Stomach (tissue), 9 donors: ENCODE data around the gene TMEM80. TPM values are rescaled to one million over a fixed set of nuclear protein-coding genes. Genes with fewer than 3 reads are reported as not detected.

Experiments used
- DNase-seq, 2 donors: peaks; one replicate each; pipeline versions ENCODE4 v3.0.0 to v3.0.0-alpha.2; 2013 to 2019
- H3K27ac ChIP-seq, 5 donors: fragments of 200-600 bp in 4 of 5; sonication (generic) in 4 of 5; one replicate each; pipeline ENCODE4 v1.5.1; 2013 to 2019; ENCODE audit warnings: mild to moderate bottlenecking in 1 of 5, moderate library complexity in 1 of 5
- H3K27me3 ChIP-seq, 3 donors: fragments of 200-600 bp; sonication (generic); one replicate each; pipeline ENCODE4 v1.5.1; 2017 to 2019; ENCODE audit warnings: mixed run types in 1 of 3
- H3K36me3 ChIP-seq, 4 donors: fragments of 200-600 bp; sonication (generic); 1 replicate in 3 of 4; 2 replicates in 1 of 4; pipeline ENCODE4 v1.5.1; 2016 to 2019
- H3K4me1 ChIP-seq, 4 donors: fragments of 200-600 bp; sonication (generic); one replicate each; pipeline ENCODE4 v1.5.1; 2016 to 2019
- H3K4me3 ChIP-seq, 4 donors: fragments of 200-600 bp; sonication (generic) in 3 of 4; one replicate each; pipeline ENCODE4 v1.5.1; 2016 to 2019; ENCODE audit warnings: mild to moderate bottlenecking in 1 of 4
- H3K9me3 ChIP-seq, 4 donors: fragments of 200-600 bp; sonication (generic); one replicate each; pipeline ENCODE4 v1.5.1; 2016 to 2019
- EP300 ChIP-seq: sonication (generic); formaldehyde crosslinking; IDR thresholded peaks from one replicate; pipeline ENCODE4 v1.6.1; 2017; ENCODE audit warnings: antibody characterized with exemption
- POLR2A ChIP-seq, 4 donors: fragments of 450-650 bp; IDR thresholded peaks; one replicate each; pipeline ENCODE4 v1.6.1; 2016; ENCODE audit warnings: antibody characterized with exemption in 4 of 4, control low read depth in 2 of 4, mild to moderate bottlenecking in 1 of 4, moderate library complexity in 1 of 4
- POLR2AphosphoS5 ChIP-seq, 3 donors: sonication (generic); formaldehyde crosslinking; IDR thresholded peaks; one replicate each; pipeline ENCODE4 v1.6.1; 2016; ENCODE audit warnings: antibody characterized with exemption in 3 of 3
- WGBS, 5 donors: extraction: QIAGEN DNeasy Blood & Tissue Kit in 3 of 5; methylation state at CpG; one replicate each; pipeline versions ENCODE4 v1.1.5 to v1.1.7; 2013 to 2018; 5-methylcytosine and 5-hydroxymethylcytosine counted together
- intact Hi-C: fragments of 100-400 bp; cut with DNase I; formaldehyde crosslinking; loops from one replicate; pipeline ENCODE4 v1.15.1; 2023; ENCODE audit warnings: low total_unique reads
- polyA plus RNA-seq, 3 donors: library from polyadenylated mRNA; stranded (reverse); fragments of 200-250 nt; gene quantifications; one replicate each; pipeline ENCODE4 v1.2.3, GENCODE V29; 2013
- total RNA-seq, 5 donors: library from RNA; depleted of rRNA; stranded (reverse); fragments of >200 nt; gene quantifications; one replicate each; pipeline versions ENCODE4 v1.1.0 to v1.2.3, GENCODE V29; 2014 to 2016
- TF ChIP-seq, protein P1 (sequence below), 7 experiments: fragments of 450-650 bp in 4 of 7; fragments of 200-600 bp in 3 of 7; sonication (generic) in 3 of 7; IDR thresholded peaks; one replicate each; pipeline ENCODE4 v1.5.1; 2016 to 2019; ENCODE audit warnings: antibody characterized with exemption in 7 of 7, control low read depth in 2 of 7, mild to moderate bottlenecking in 1 of 7
- donor health status: healthy with polysubstance abuse.
- donor health status: Bipolar disorder and iron deficiency.
- donor health status: healthy.

Gene TMEM80
- total and polyA plus RNA-seq, 8 donors, result 4.9 to 46.5 (median 19.8) TPM

DNA sequence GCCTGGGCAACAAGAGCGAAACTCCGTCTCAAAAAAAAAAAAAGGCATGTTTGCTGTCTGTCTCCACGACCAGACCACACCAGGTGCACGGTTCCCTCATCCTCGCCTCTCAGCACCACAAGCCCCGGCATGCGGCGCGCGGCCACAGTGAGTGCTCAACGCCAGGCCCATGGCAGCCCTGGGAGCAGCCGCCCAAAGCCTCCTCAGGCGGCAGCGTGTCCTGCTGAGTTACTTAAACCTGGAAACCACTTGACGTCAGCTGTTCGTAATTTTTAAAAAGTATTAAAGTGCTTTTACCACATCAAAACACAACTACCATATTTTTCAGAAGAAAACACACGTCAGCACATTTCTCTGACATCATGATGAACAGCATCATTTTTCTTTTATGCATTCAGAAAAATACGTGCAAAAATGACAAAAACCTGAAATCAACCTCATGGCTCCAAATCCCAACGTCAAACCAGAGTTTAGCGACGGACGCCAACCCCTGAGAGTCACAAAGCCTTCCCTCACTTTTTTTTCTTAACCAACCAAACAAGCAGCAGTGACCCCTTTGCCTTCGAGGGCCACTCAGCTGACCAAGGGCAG, 2.7 kb upstream of the TMEM80 start:
- Histone ChIP-seq H3K27ac (peak overlapping the region in 4 of 5 donors; percentile 52 to 100 (median 98)), H3K27me3 (no peaks in the 10 kb centered on the region), H3K36me3 (peaks cover 10 to 31% (median 23%) of the 10 kb centered on the region in 4 donors), H3K4me3 (peak overlapping the region in 1 of 4 donors; percentile 94), H3K9me3 (no peaks in the 10 kb centered on the region), H3K4me1 (peaks cover 35 to 63% (median 55%) of the 10 kb centered on the region in 4 donors)
- WGBS, 5 donors, result 79 to 89% (median 87%) methylated on average over 22 to 23 of the region's 23 CpGs
- intact Hi-C loops, result no loop called here
- DNase-seq, result peak in 1 of 2 donors; percentile 56
- TF ChIP-seq EP300 (no peak), POLR2AphosphoS5 (IDR thresholded peaks at IDR 0.05) (no peak), POLR2A (IDR thresholded peaks at IDR 0.05) (no peak)
- TF ChIP-seq, protein P1, sequence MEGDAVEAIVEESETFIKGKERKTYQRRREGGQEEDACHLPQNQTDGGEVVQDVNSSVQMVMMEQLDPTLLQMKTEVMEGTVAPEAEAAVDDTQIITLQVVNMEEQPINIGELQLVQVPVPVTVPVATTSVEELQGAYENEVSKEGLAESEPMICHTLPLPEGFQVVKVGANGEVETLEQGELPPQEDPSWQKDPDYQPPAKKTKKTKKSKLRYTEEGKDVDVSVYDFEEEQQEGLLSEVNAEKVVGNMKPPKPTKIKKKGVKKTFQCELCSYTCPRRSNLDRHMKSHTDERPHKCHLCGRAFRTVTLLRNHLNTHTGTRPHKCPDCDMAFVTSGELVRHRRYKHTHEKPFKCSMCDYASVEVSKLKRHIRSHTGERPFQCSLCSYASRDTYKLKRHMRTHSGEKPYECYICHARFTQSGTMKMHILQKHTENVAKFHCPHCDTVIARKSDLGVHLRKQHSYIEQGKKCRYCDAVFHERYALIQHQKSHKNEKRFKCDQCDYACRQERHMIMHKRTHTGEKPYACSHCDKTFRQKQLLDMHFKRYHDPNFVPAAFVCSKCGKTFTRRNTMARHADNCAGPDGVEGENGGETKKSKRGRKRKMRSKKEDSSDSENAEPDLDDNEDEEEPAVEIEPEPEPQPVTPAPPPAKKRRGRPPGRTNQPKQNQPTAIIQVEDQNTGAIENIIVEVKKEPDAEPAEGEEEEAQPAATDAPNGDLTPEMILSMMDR (IDR thresholded peaks at IDR 0.05), result no peak

DNA sequence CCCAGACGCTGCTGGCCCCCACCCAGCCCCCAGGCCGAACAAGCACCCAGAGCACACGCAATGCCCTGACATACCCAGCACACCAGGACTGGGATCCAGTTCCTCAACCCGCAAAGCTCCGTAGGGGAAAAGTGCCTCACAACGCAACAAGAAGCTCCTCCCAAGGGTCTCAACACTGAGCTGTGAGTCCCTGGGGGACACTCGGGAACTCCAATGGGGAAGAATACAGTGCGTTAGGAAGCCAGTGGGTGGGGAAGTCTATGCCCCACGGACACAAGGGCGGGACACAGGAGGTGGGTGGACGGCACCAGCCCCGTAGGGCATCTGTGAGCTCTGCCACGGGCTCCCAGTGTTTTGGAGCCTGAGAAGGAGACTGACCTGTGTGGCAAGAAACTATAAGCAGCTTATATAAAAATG, 2.2 kb upstream of the TMEM80 start:
- peaks cover 40 to 68% (median 58%) of the 10 kb centered on the region in 4 donors for H3K4me1 ChIP-seq
- H3K27ac ChIP-seq, result peak overlapping the region; percentile 52 to 100 (median 97)

DNA sequence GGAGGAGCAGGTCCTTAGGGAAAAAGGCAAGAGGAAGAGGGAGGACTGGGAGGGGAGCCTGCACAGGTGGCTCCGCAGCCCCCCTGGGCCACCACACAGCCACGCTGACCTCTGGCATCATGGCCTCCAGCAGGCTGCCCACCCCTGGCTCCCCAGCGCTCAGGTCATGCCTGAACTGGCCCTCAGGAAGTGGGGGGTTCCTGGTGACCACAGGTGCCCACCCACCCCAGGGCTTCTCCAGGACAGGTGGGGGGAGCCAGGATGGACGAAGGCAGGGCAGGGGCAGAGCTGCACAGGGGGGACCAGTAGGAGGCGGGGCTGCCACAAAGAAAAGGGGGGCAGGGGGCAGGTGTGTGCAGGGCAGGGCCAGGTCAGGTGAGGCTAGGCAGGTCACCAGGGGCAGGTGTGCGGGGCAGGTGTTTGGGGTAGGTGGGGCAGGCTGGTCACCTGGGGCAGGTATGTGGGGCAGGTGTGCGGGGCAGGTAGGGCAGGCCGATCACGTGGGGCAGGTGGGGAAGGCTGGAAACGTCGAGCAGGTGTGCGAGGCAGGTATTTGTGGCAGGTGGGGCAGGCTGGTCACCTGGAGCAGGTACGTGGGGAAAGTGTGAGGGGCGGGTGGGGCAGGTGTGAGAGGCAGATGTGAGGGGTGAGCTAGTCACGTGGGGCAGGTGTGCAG, 1.6 kb upstream of the TMEM80 start:
- no peaks in the 10 kb centered on the region for H3K9me3 ChIP-seq
- H3K4me3 ChIP-seq, result peak overlapping the region; percentile 75 to 94 (median 91)
- 55 to 70% (median 56%) methylated on average over 9 to 15 of the region's 15 CpGs for WGBS, 5 donors
- peaks cover 42 to 74% (median 61%) of the 10 kb centered on the region in 4 donors for H3K4me1 ChIP-seq
- no peak for DNase-seq
- H3K27me3 ChIP-seq, result no peaks in the 10 kb centered on the region
- H3K36me3 ChIP-seq, result peaks cover 0 to 24% (median 14%) of the 10 kb centered on the region in 4 donors
- no peak for TF ChIP-seq POLR2A (IDR thresholded peaks at IDR 0.05)
- no peak for TF ChIP-seq POLR2AphosphoS5 (IDR thresholded peaks at IDR 0.05)
- no peak for TF ChIP-seq EP300
- TF ChIP-seq, protein P1 (IDR thresholded peaks at IDR 0.05), result no peak
- intact Hi-C loops, result no loop called here
- peak overlapping the region; percentile 53 to 100 (median 97) for H3K27ac ChIP-seq

More for the DNA sequence above, 2.2 kb upstream of the TMEM80 start:
- peak in 1 of 2 donors; percentile 41 for DNase-seq
- Histone ChIP-seq H3K27me3 (no peaks in the 10 kb centered on the region), H3K9me3 (no peaks in the 10 kb centered on the region), H3K36me3 (peaks cover 5 to 26% (median 18%) of the 10 kb centered on the region in 4 donors), H3K4me3 (peak overlapping the region in 3 of 4 donors; percentile 75 to 94 (median 94))
- intact Hi-C loops, result no loop called here
- TF ChIP-seq, protein P1 (IDR thresholded peaks at IDR 0.05), result no peak
- no peak for TF ChIP-seq POLR2A (IDR thresholded peaks at IDR 0.05)
- WGBS, 5 donors, result 40 to 51% (median 42%) methylated on average over 13 of the region's 13 CpGs

DNA sequence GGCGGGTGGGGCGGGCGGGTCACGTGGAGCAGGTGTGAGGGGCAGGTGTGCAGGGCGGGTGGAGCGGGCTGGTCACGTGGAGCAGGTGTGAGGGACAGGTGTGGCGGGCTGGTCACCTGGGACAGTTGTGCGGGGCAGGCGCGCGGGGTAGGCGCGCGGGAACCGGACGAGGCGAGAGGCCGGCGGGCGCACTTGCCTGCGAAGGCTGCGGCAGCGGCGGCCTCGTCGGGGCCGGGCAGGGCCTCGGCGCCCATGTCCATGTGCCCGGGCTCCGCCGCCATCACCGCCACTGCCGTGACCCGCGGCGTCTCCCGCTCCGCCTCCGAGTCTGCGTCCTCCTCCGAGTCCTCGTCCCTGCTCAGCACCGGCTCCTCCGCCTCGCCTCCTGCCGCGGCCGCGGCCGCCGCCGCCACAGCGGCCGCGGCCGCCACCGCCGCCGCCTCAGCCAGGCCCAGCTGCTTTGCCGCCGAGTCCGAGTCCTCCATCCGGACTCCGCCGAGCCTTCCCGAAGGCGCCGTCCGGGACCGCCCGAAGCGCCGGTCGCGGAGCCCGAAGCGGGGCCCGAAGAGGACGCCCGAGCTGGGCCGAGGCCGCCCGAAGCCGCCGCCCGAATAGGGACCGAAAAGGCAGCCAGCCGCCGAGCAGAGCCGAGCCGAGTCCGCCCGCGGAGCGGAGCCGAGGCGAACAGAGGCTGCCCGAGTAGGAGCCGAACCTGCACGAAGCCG, 891 bp upstream of the TMEM80 start, which contains the start of gene DEAF1:
Gene DEAF1, minus strand, starts transcription at position 660 of the 725 bp plus-strand sequence. Its CDS starts 175 bp downstream, at position 485.
- Histone ChIP-seq H3K9me3 (no peaks in the 10 kb centered on the region), H3K27me3 (no peaks in the 10 kb centered on the region), H3K4me3 (peak within 1 kb of the TSS; percentile 75 to 94 (median 91)), H3K4me1 (peaks cover 39 to 78% (median 62%) of the 10 kb centered on the region in 4 donors), H3K27ac (peak within 1 kb of the TSS; percentile 95 to 100 (median 99)), H3K36me3 (peaks cover 0 to 18% (median 14%) of the 10 kb centered on the region in 4 donors)
- TF ChIP-seq POLR2A (IDR thresholded peaks at IDR 0.05) (no peak), EP300 (no peak), POLR2AphosphoS5 (IDR thresholded peaks at IDR 0.05) (peak in 1 of 3 donors; percentile 53)
- TF ChIP-seq, protein P1 (IDR thresholded peaks at IDR 0.05), result no peak
- 0 to 3% (median 2%) methylated on average over 14 to 103 of the region's 103 CpGs for WGBS, 5 donors
- intact Hi-C loops, result no loop called here
- DNase-seq, result peak; percentile 99 to 100
